ENCODE data around the gene PCDH9.

DNA sequence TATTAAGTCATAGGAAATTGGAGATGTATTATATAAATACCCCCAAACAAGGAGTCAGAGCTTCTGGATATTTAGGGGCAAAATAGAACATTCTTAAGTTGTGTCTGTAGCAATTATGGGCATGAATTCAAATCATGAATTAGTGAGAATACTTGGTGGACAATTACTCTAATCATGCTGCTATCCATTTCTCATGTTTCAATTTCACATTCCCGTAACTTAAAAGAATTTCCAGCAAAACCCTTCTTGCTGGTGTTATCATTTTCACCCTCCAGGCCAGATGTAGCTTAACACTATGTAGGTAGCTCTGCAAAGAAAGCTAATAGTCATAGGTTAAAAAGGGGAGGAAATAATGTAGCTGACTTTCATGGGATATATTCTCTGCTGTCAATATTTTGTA lies 136.1 kb downstream of the PCDH9 start:
- no peak for TF ChIP-seq POLR2AphosphoS5 (IDR thresholded peaks at IDR 0.05; ENCODE audit: low read depth, low read length)
- TF ChIP-seq, protein P1, sequence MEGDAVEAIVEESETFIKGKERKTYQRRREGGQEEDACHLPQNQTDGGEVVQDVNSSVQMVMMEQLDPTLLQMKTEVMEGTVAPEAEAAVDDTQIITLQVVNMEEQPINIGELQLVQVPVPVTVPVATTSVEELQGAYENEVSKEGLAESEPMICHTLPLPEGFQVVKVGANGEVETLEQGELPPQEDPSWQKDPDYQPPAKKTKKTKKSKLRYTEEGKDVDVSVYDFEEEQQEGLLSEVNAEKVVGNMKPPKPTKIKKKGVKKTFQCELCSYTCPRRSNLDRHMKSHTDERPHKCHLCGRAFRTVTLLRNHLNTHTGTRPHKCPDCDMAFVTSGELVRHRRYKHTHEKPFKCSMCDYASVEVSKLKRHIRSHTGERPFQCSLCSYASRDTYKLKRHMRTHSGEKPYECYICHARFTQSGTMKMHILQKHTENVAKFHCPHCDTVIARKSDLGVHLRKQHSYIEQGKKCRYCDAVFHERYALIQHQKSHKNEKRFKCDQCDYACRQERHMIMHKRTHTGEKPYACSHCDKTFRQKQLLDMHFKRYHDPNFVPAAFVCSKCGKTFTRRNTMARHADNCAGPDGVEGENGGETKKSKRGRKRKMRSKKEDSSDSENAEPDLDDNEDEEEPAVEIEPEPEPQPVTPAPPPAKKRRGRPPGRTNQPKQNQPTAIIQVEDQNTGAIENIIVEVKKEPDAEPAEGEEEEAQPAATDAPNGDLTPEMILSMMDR (IDR thresholded peaks at IDR 0.05), result no peak
